ENCODE data around the gene EMX1.

The EMX1 gene

GRCh38 chr2:72961036-72961720 lies 43.9 kb downstream of the EMX1 start:
- no peak for DNase-seq

- no peak for DNase-seq
Measured at GRCh38 chr2:72961853-72962468, 44.6 kb downstream of the EMX1 start.

- DNase-seq = no peak
Measured at GRCh38 chr2:72962911-72963310, 45.6 kb downstream of the EMX1 start.

GRCh38 chr2:72963423-72964145 lies 46.3 kb downstream of the EMX1 start:
- no peak for DNase-seq

GRCh38 chr2:72964146-72964525 lies 46.8 kb downstream of the EMX1 start:
- DNase-seq = no peak

GRCh38 chr2:72965016-72965415 lies 47.7 kb downstream of the EMX1 start:
- DNase-seq = no peak

GRCh38 chr2:72965770-72966450 lies 48.6 kb downstream of the EMX1 start:
- no peak for DNase-seq

- no peak for DNase-seq
Measured at GRCh38 chr2:72968286-72968685, 51.0 kb downstream of the EMX1 start.

- DNase-seq = no peak
Measured at GRCh38 chr2:72969706-72970105, 52.4 kb downstream of the EMX1 start.

- no peak for DNase-seq
Measured at GRCh38 chr2:72971036-72971435, 53.7 kb downstream of the EMX1 start.

- DNase-seq = no peak
Measured at GRCh38 chr2:72972352-72973136, 55.2 kb downstream of the EMX1 start.

- DNase-seq = no peak
Measured at GRCh38 chr2:72973137-72973535, 55.8 kb downstream of the EMX1 start.

- DNase-seq = peak; percentile 91
Measured at GRCh38 chr2:72973566-72974435, 56.5 kb downstream of the EMX1 start.

GRCh38 chr2:72974436-72974754 lies 57.1 kb downstream of the EMX1 start:
- no peak for DNase-seq

- no peak for DNase-seq
Measured at GRCh38 chr2:72975017-72975416, 57.7 kb downstream of the EMX1 start.

- no peak for DNase-seq
Measured at GRCh38 chr2:72979896-72980295, 62.6 kb downstream of the EMX1 start.

- DNase-seq = no peak
Measured at GRCh38 chr2:72980535-72981217, 63.4 kb downstream of the EMX1 start.

GRCh38 chr2:72981536-72981935 lies 64.2 kb downstream of the EMX1 start:
- DNase-seq = no peak

GRCh38 chr2:72982219-72982618 lies 64.9 kb downstream of the EMX1 start:
- DNase-seq = no peak

GRCh38 chr2:72982781-72983499 lies 65.6 kb downstream of the EMX1 start:
- no peak for DNase-seq

Data from NCI-H82 (cell line).